GM12878 (cell line): ENCODE results near the gene MCRIP2. TPM values are rescaled to one million over a fixed set of nuclear protein-coding genes. Genes with fewer than 3 reads are reported as not detected.

Experiments used
- BHLHE40 ChIP-seq, 2 experiments: fragments of 450-650 bp in 1 of 2; IDR thresholded peaks; 2 replicates each; pipeline ENCODE4 v1.6.1; 2011 to 2017; ENCODE audit warnings: low read depth in 2 of 2, borderline replicate concordance in 1 of 2, improper control_type of control experiment in 1 of 2, low read length in 1 of 2, mild to moderate bottlenecking in 1 of 2
- BRCA1 ChIP-seq: IDR thresholded peaks from 2 replicates; pipeline ENCODE4 v1.6.1; 2011; ENCODE audit warnings: low read depth, low read length, improper control_type of control experiment
- CEBPB ChIP-seq, 2 experiments: fragments of 150-350 bp in 1 of 2; IDR thresholded peaks; 2 replicates each; pipeline ENCODE4 v1.6.1; 2012 to 2014; ENCODE audit warnings: low read depth in 2 of 2, low read length in 2 of 2, borderline replicate concordance in 1 of 2, inconsistent platforms in 1 of 2
- DPF2 ChIP-seq: fragments of 450-650 bp; IDR thresholded peaks from 2 replicates; pipeline ENCODE4 v1.6.1; 2017; ENCODE audit warnings: mild to moderate bottlenecking
- GATAD2B ChIP-seq: fragments of 450-650 bp; conservative IDR thresholded peaks from 2 replicates; pipeline ENCODE4 v1.6.1; 2017; ENCODE audit warnings: low read depth, mild to moderate bottlenecking, moderate library complexity
- IRF4 ChIP-seq: IDR thresholded peaks from 2 replicates; pipeline ENCODE4 v1.6.1; 2011; ENCODE audit warnings: low read depth, low read length
- SRF ChIP-seq, 2 experiments: IDR thresholded peaks; 2 replicates each; pipeline ENCODE4 v1.6.1; 2011; ENCODE audit warnings: low read depth in 2 of 2, low read length in 2 of 2, mild to moderate bottlenecking in 1 of 2, moderate library complexity in 1 of 2
- STAT1 ChIP-seq: fragments of 450-650 bp; conservative IDR thresholded peaks from 2 replicates; pipeline ENCODE4 v1.6.1; 2014; ENCODE audit warnings: antibody characterized with exemption, mild to moderate bottlenecking
- TCF3 ChIP-seq: IDR thresholded peaks from 2 replicates; pipeline ENCODE4 v1.6.1; 2012; ENCODE audit warnings: low read depth, mild to moderate bottlenecking, low read length, borderline replicate concordance; ENCODE audit not compliant: insufficient read depth
- YBX1 ChIP-seq: fragments of 450-650 bp; IDR thresholded peaks from 2 replicates; pipeline ENCODE4 v1.6.1; 2016; ENCODE audit warnings: antibody characterized with exemption
- ZNF207 ChIP-seq: fragments of 450-650 bp; IDR thresholded peaks from 2 replicates; pipeline ENCODE4 v1.6.1; 2014; ENCODE audit warnings: antibody characterized with exemption, mild to moderate bottlenecking, borderline replicate concordance
- ZNF217 ChIP-seq: fragments of 450-650 bp; IDR thresholded peaks from 2 replicates; pipeline ENCODE4 v1.6.1; 2017; ENCODE audit warnings: antibody characterized with exemption, mild to moderate bottlenecking
- ZNF274 ChIP-seq: IDR thresholded peaks from one replicate; pipeline ENCODE4 v1.8.0; 2011; ENCODE audit not compliant: insufficient read length, insufficient read depth
- ZZZ3 ChIP-seq: IDR thresholded peaks from 2 replicates; pipeline ENCODE4 v1.6.1; 2011; ENCODE audit warnings: low read depth; ENCODE audit not compliant: control insufficient read depth, insufficient read length
- polyA plus RNA-seq, 11 experiments: library from polyadenylated mRNA; depleted of rRNA in 4 of 11; unstranded in 6 of 11; stranded (reverse) in 5 of 11; fragments of >200 nt; fragmentation: Nextera tagmentation in 4 of 11; fragmentation: Illumina TruSeq in 1 of 11; extraction: Ambion mirVana in 4 of 11; extraction: Trizol in 1 of 11; gene quantifications; 1 replicate in 1 of 11; 2 replicates in 10 of 11; pipeline versions ENCODE4 v1.2.1 to v1.2.3, GENCODE V29; 2011 to 2016; ENCODE audit warnings: inconsistent platforms in 2 of 11, missing spikeins in 2 of 11, low read depth in 1 of 11
- total RNA-seq, 4 experiments: library from RNA; depleted of rRNA in 3 of 4; stranded (reverse); fragments of >200 nt in 3 of 4; fragmentation: Illumina TruSeq in 1 of 4; extraction: Trizol in 1 of 4; gene quantifications; 2 replicates each; pipeline versions ENCODE4 v1.2.1 to v1.2.3, GENCODE V29; 2013 to 2021
- TF ChIP-seq, protein P1 (sequence below): fragments of 450-650 bp; IDR thresholded peaks from 2 replicates; pipeline ENCODE4 v1.6.1; 2017; ENCODE audit warnings: mild to moderate bottlenecking
- TF ChIP-seq, protein P2 (sequence below): fragments of 450-650 bp; IDR thresholded peaks from 2 replicates; pipeline ENCODE4 v1.6.1; 2017; ENCODE audit warnings: mild to moderate bottlenecking, moderate library complexity
- TF ChIP-seq, protein P3 (sequence below): fragments of 450-650 bp; IDR thresholded peaks from 2 replicates; pipeline ENCODE4 v1.6.1; 2016; ENCODE audit warnings: mild to moderate bottlenecking, moderate library complexity, borderline replicate concordance
- TF ChIP-seq, protein P4 (sequence below): fragments of 450-650 bp; IDR thresholded peaks from 2 replicates; pipeline ENCODE4 v1.6.1; 2017; ENCODE audit warnings: low read depth, mild to moderate bottlenecking, moderate library complexity

MCRIP2 gene
- total and polyA plus RNA-seq, 10 of the 15 experiments (the other 5 are each of a cell fraction or from before 2014, with no cell fraction given): 0.19 to 93.1 (median 57.9) TPM

DNA sequence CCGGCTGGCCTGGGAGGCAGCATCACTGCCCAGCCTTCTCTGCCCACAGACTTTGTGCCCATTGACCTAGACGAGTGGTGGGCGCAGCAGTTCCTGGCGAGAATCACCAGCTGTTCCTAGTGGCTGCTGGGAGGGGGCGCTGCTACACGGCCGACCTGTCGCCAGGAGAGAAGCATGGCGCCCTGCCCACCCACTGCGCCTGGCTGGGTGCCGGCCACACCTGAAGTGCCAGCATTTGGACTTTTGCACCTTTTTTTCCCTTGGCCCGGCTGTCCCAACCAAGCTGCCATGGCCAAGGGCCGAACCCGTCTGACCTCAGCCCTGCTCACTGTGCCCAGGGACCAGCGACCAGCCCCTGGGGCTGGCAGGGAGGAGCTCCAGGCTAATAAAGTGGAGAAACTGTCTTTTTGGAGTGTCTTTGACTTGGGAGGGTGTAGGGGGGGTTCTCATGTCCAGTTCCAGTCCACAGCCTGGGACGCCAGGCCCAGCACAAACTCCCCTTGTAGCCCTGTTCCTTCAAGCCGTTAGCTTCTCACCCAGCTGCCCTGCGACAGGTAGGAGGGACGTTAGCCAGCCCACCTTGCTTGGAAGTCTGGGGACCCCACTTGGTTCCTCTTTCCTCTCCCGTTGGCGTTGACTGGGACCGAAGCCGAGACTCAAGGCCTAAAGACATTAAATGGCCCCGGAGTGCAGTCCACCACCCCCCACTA is 6.6 kb downstream of the MCRIP2 start (continued):
- TF ChIP-seq TCF3 (0 out of 2 replicates have a peak, but pooled peaks have one; percentile 35), CEBPB (IDR thresholded peaks at IDR 0.05; ENCODE audit: borderline replicate concordance in 1 of 2, low read depth in 2 of 2, low read length in 2 of 2) (no peak), IRF4 (no peak), SRF (IDR thresholded peaks at IDR 0.05; ENCODE audit: low read depth in 2 of 2, low read length in 2 of 2) (no peak), BHLHE40 (IDR thresholded peaks at IDR 0.05; ENCODE audit: borderline replicate concordance in 1 of 2, low read depth in 2 of 2, low read length in 1 of 2) (peak in 1 of 2 experiments; percentile 22; a peak in 1 of 4 replicates), DPF2 (no peak), STAT1 (no peak), ZNF207 (no peak), BRCA1 (no peak), ZZZ3 (no peak), ZNF274 (no peak), ZNF217 (no peak), YBX1 (no peak), GATAD2B (0 out of 2 replicates have a peak, but pooled peaks have one; percentile 19)
- TF ChIP-seq, protein P1, sequence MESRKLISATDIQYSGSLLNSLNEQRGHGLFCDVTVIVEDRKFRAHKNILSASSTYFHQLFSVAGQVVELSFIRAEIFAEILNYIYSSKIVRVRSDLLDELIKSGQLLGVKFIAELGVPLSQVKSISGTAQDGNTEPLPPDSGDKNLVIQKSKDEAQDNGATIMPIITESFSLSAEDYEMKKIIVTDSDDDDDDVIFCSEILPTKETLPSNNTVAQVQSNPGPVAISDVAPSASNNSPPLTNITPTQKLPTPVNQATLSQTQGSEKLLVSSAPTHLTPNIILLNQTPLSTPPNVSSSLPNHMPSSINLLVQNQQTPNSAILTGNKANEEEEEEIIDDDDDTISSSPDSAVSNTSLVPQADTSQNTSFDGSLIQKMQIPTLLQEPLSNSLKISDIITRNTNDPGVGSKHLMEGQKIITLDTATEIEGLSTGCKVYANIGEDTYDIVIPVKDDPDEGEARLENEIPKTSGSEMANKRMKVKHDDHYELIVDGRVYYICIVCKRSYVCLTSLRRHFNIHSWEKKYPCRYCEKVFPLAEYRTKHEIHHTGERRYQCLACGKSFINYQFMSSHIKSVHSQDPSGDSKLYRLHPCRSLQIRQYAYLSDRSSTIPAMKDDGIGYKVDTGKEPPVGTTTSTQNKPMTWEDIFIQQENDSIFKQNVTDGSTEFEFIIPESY: no peak
- TF ChIP-seq, protein P2, sequence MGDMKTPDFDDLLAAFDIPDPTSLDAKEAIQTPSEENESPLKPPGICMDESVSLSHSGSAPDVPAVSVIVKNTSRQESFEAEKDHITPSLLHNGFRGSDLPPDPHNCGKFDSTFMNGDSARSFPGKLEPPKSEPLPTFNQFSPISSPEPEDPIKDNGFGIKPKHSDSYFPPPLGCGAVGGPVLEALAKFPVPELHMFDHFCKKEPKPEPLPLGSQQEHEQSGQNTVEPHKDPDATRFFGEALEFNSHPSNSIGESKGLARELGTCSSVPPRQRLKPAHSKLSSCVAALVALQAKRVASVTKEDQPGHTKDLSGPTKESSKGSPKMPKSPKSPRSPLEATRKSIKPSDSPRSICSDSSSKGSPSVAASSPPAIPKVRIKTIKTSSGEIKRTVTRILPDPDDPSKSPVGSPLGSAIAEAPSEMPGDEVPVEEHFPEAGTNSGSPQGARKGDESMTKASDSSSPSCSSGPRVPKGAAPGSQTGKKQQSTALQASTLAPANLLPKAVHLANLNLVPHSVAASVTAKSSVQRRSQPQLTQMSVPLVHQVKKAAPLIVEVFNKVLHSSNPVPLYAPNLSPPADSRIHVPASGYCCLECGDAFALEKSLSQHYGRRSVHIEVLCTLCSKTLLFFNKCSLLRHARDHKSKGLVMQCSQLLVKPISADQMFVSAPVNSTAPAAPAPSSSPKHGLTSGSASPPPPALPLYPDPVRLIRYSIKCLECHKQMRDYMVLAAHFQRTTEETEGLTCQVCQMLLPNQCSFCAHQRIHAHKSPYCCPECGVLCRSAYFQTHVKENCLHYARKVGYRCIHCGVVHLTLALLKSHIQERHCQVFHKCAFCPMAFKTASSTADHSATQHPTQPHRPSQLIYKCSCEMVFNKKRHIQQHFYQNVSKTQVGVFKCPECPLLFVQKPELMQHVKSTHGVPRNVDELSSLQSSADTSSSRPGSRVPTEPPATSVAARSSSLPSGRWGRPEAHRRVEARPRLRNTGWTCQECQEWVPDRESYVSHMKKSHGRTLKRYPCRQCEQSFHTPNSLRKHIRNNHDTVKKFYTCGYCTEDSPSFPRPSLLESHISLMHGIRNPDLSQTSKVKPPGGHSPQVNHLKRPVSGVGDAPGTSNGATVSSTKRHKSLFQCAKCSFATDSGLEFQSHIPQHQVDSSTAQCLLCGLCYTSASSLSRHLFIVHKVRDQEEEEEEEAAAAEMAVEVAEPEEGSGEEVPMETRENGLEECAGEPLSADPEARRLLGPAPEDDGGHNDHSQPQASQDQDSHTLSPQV: no peak
- TF ChIP-seq, protein P3, sequence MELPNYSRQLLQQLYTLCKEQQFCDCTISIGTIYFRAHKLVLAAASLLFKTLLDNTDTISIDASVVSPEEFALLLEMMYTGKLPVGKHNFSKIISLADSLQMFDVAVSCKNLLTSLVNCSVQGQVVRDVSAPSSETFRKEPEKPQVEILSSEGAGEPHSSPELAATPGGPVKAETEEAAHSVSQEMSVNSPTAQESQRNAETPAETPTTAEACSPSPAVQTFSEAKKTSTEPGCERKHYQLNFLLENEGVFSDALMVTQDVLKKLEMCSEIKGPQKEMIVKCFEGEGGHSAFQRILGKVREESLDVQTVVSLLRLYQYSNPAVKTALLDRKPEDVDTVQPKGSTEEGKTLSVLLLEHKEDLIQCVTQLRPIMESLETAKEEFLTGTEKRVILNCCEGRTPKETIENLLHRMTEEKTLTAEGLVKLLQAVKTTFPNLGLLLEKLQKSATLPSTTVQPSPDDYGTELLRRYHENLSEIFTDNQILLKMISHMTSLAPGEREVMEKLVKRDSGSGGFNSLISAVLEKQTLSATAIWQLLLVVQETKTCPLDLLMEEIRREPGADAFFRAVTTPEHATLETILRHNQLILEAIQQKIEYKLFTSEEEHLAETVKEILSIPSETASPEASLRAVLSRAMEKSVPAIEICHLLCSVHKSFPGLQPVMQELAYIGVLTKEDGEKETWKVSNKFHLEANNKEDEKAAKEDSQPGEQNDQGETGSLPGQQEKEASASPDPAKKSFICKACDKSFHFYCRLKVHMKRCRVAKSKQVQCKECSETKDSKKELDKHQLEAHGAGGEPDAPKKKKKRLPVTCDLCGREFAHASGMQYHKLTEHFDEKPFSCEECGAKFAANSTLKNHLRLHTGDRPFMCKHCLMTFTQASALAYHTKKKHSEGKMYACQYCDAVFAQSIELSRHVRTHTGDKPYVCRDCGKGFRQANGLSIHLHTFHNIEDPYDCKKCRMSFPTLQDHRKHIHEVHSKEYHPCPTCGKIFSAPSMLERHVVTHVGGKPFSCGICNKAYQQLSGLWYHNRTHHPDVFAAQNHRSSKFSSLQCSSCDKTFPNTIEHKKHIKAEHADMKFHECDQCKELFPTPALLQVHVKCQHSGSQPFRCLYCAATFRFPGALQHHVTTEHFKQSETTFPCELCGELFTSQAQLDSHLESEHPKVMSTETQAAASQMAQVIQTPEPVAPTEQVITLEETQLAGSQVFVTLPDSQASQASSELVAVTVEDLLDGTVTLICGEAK: no peak
- TF ChIP-seq, protein P4, sequence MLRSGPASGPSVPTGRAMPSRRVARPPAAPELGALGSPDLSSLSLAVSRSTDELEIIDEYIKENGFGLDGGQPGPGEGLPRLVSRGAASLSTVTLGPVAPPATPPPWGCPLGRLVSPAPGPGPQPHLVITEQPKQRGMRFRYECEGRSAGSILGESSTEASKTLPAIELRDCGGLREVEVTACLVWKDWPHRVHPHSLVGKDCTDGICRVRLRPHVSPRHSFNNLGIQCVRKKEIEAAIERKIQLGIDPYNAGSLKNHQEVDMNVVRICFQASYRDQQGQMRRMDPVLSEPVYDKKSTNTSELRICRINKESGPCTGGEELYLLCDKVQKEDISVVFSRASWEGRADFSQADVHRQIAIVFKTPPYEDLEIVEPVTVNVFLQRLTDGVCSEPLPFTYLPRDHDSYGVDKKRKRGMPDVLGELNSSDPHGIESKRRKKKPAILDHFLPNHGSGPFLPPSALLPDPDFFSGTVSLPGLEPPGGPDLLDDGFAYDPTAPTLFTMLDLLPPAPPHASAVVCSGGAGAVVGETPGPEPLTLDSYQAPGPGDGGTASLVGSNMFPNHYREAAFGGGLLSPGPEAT: 0 out of 2 replicates have a peak, but pooled peaks have one; percentile 17
